Coronary artery (tissue), 2 donors: ENCODE data around the gene DYRK1B.

Experiments used
- DNase-seq: peaks from one replicate; pipeline ENCODE4 v3.0.0-alpha.2; 2017; ENCODE audit warnings: low spot score
- H3K27ac ChIP-seq, 2 donors: fragments of 200-600 bp; sonication (generic); one replicate each; pipeline ENCODE4 v1.5.1; 2016 to 2019
- H3K4me3 ChIP-seq: fragments of 200-600 bp; sonication (generic); 2 replicates; pipeline ENCODE4 v1.5.1; 2016; ENCODE audit warnings: mild to moderate bottlenecking, moderate library complexity
- CTCF ChIP-seq: fragments of 200-600 bp; sonication (generic); IDR thresholded peaks from one replicate; pipeline ENCODE4 v1.5.1; 2019; ENCODE audit warnings: antibody characterized with exemption

DYRK1B gene

GRCh38 chr19:39807846-39808364 lies 26.1 kb downstream of the DYRK1B start:
- DNase-seq = no peak
- H3K4me3 ChIP-seq = no peak overlapping the region
- no peak overlapping the region for H3K27ac ChIP-seq
- TF ChIP-seq CTCF = no peak

DNA sequence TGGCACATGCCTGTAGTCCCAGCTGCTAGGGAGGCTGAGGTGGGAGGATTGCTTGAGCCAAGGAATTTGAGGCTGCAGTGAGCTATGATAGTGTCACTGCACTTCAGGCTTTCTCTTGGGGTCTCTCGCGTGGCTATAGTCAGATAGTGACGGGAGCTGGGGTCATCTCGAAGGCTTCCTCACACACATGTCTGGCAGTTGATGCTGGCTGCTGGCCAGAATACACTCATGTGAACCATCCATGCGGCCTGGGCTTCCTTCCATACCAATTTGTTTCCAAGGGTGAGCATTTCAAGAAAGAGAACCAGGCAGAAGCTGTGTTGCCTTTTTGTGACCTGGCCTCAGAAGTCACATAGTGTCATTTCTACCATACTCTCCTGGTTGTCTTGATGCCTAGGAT lies 28.9 kb downstream of the DYRK1B start:
- Histone ChIP-seq H3K4me3 (no peak overlapping the region), H3K27ac (no peak overlapping the region)
- no peak for TF ChIP-seq CTCF
- DNase-seq = no peak

- DNase-seq = no peak
- Histone ChIP-seq H3K4me3 (no peak overlapping the region), H3K27ac (no peak overlapping the region)
- TF ChIP-seq CTCF = no peak
These were observed 31.0 kb downstream of the DYRK1B start for GRCh38 chr19:39802958-39803357.

DNA sequence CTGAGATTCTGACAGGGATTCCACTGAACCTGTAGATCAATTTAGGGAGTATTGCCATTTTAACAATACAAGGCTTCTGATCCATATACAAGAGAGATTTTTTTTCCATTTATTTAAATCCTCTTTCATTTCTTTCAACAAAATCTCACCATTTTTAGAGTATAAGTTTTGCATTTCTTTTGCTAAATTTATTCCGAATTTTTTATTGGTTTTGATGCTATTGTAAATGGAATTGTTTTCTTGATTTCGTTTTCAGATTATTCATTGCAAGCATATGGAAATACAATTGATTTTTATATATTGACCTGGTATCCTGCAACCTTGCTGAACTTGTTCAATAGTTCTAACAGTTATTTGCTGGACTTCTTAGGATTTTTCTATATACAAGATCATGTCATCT lies 36.9 kb downstream of the DYRK1B start:
- DNase-seq = no peak
- Histone ChIP-seq H3K4me3 (no peak overlapping the region), H3K27ac (no peak overlapping the region)
- TF ChIP-seq CTCF = no peak

- no peak overlapping the region for H3K27ac ChIP-seq
- no peak for TF ChIP-seq CTCF
- no peak for DNase-seq
- H3K4me3 ChIP-seq = no peak overlapping the region
These were observed 37.9 kb downstream of the DYRK1B start for GRCh38 chr19:39796000-39796498.

- Histone ChIP-seq H3K4me3 (no peak overlapping the region), H3K27ac (no peak overlapping the region)
- no peak for DNase-seq
- no peak for TF ChIP-seq CTCF
These were observed 39.0 kb downstream of the DYRK1B start for GRCh38 chr19:39795001-39795400.

GRCh38 chr19:39792999-39793546 lies 40.9 kb downstream of the DYRK1B start:
- peak; percentile 84 for TF ChIP-seq CTCF
- Histone ChIP-seq H3K4me3 (peak overlapping the region; percentile 74), H3K27ac (no peak overlapping the region)
- peak; percentile 81 for DNase-seq
